HepG2 (cell line): ENCODE measurements around the gene GPATCH3. TPM values are rescaled to one million over a fixed set of nuclear protein-coding genes. Genes with fewer than 3 reads are reported as not detected.
A peak's percentile ranks its signal among the peaks of the same experiment; 100 is the strongest.

ENCODE experiments used
- CCDC6 ChIP-seq: sonication (generic); formaldehyde crosslinking; IDR thresholded peaks from 2 replicates; pipeline ENCODE4 v1.8.1; 2022; ENCODE audit warnings: mild to moderate bottlenecking, missing genetic modification reagents, moderate library complexity
- CHCHD3 ChIP-seq: sonication (generic); formaldehyde crosslinking; IDR thresholded peaks from 2 replicates; pipeline ENCODE4 v1.8.0; 2022; ENCODE audit warnings: mild to moderate bottlenecking, missing genetic modification reagents, moderate library complexity
- ELF1 ChIP-seq: sonication (generic); formaldehyde crosslinking; IDR thresholded peaks from 2 replicates; pipeline ENCODE4 v1.4.0; 2020; ENCODE audit warnings: missing genetic modification reagents
- GATAD2A ChIP-seq: IDR thresholded peaks from 2 replicates; pipeline ENCODE4 v1.6.1; 2016
- KDM6A ChIP-seq: IDR thresholded peaks from 2 replicates; pipeline ENCODE4 v1.6.1; 2016; ENCODE audit warnings: low read depth
- TBP ChIP-seq: sonication (generic); formaldehyde crosslinking; IDR thresholded peaks from 2 replicates; pipeline ENCODE4 v1.5.0; 2020; ENCODE audit warnings: missing genetic modification reagents
- ZBTB20 ChIP-seq: sonication (generic); formaldehyde crosslinking; IDR thresholded peaks from 2 replicates; pipeline ENCODE4 v1.8.1; 2023; ENCODE audit warnings: missing genetic modification reagents, low read depth, mild to moderate bottlenecking, borderline replicate concordance
- ZMYM2 ChIP-seq: sonication (generic); formaldehyde crosslinking; IDR thresholded peaks from 2 replicates; pipeline ENCODE4 v1.8.0; 2022; ENCODE audit warnings: mild to moderate bottlenecking, missing genetic modification reagents
- ZNF251 ChIP-seq: sonication (generic); formaldehyde crosslinking; IDR thresholded peaks from 2 replicates; pipeline ENCODE4 v1.9.0; 2021; ENCODE audit warnings: mild to moderate bottlenecking, missing genetic modification reagents
- ZNF616 ChIP-seq: sonication (generic); formaldehyde crosslinking; IDR thresholded peaks from 2 replicates; pipeline ENCODE4 v1.5.0; 2020; ENCODE audit warnings: low read depth, mild to moderate bottlenecking, missing genetic modification reagents
- ZNF652 ChIP-seq: IDR thresholded peaks from 2 replicates; pipeline ENCODE4 v1.6.1; 2016; ENCODE audit warnings: low read depth, borderline replicate concordance
- ZSCAN25 ChIP-seq: sonication (generic); formaldehyde crosslinking; IDR thresholded peaks from 2 replicates; pipeline ENCODE4 v1.8.0; 2022; ENCODE audit warnings: mild to moderate bottlenecking, missing genetic modification reagents
- polyA plus RNA-seq, 8 experiments: library from polyadenylated mRNA; depleted of rRNA in 3 of 8; stranded (reverse) in 7 of 8; unstranded in 1 of 8; fragments of >200 nt; fragmentation: Illumina TruSeq in 4 of 8; extraction: Trizol in 4 of 8; gene quantifications; 2 replicates each; pipeline versions ENCODE4 v1.2.1 to v1.2.3, GENCODE V29; 2011 to 2016; ENCODE audit warnings: low read depth in 4 of 8, missing spikeins in 1 of 8, mixed read lengths in 1 of 8; ENCODE audit not compliant: insufficient read depth in 1 of 8
- total RNA-seq, 5 experiments: library from RNA; depleted of rRNA; stranded (reverse); fragments of >200 nt; fragmentation: Illumina TruSeq; extraction: Trizol; gene quantifications; 2 replicates each; pipeline ENCODE4 v1.2.3, GENCODE V29; 2016; ENCODE audit warnings: low read depth in 1 of 5
- TF ChIP-seq, protein P1 (sequence below), 2 experiments: IDR thresholded peaks; 2 replicates each; pipeline ENCODE4 v1.6.1; 2011 to 2012; ENCODE audit warnings: low read length in 2 of 2, borderline replicate concordance in 1 of 2, low read depth in 1 of 2, mild to moderate bottlenecking in 1 of 2, moderate library complexity in 1 of 2
- TF ChIP-seq, protein P2 (sequence below): sonication (generic); formaldehyde crosslinking; IDR thresholded peaks from 2 replicates; pipeline ENCODE4 v1.4.0; 2020; ENCODE audit warnings: missing genetic modification reagents, borderline replicate concordance
- TF ChIP-seq, protein P3 (sequence below): sonication (generic); formaldehyde crosslinking; IDR thresholded peaks from 2 replicates; pipeline ENCODE4 v1.5.1; 2020; ENCODE audit warnings: missing genetic modification reagents, mild to moderate bottlenecking, borderline replicate concordance
- TF ChIP-seq, protein P4 (sequence below): sonication (generic); formaldehyde crosslinking; IDR thresholded peaks from 2 replicates; pipeline ENCODE4 v1.4.0; 2020; ENCODE audit warnings: low read depth, missing genetic modification reagents
- TF ChIP-seq, protein P5 (sequence below): sonication (generic); formaldehyde crosslinking; conservative IDR thresholded peaks from 2 replicates; pipeline ENCODE4 v1.8.0; 2022; ENCODE audit warnings: low read depth, missing genetic modification reagents

The GPATCH3 gene
- total and polyA plus RNA-seq, 2 of the 13 experiments (the other 11 are each of a cell fraction or from before 2014, with no cell fraction given) = 8.3 to 11.0 TPM

DNA sequence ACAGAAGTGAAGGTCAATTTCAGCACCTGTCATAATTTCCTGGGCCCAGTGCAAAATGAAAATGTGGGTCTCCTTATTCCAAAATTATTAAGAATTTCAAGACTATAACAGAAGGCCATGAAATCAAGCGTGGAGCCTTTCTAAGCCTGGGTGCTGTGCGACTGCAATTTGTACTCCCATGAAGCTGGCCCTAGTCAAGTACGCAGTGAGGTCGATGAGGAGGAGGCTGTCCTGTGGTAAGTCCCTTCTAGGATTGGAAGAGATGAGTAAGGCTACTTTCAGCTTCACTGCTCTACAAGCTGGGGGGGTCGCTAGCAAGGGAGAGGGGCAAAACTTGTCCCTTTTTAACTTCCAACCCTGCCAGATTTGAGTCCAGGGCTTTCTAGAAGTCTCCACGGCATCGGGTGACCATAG lies 20.9 kb upstream of the GPATCH3 start (continued):
- TF ChIP-seq, protein P1, sequence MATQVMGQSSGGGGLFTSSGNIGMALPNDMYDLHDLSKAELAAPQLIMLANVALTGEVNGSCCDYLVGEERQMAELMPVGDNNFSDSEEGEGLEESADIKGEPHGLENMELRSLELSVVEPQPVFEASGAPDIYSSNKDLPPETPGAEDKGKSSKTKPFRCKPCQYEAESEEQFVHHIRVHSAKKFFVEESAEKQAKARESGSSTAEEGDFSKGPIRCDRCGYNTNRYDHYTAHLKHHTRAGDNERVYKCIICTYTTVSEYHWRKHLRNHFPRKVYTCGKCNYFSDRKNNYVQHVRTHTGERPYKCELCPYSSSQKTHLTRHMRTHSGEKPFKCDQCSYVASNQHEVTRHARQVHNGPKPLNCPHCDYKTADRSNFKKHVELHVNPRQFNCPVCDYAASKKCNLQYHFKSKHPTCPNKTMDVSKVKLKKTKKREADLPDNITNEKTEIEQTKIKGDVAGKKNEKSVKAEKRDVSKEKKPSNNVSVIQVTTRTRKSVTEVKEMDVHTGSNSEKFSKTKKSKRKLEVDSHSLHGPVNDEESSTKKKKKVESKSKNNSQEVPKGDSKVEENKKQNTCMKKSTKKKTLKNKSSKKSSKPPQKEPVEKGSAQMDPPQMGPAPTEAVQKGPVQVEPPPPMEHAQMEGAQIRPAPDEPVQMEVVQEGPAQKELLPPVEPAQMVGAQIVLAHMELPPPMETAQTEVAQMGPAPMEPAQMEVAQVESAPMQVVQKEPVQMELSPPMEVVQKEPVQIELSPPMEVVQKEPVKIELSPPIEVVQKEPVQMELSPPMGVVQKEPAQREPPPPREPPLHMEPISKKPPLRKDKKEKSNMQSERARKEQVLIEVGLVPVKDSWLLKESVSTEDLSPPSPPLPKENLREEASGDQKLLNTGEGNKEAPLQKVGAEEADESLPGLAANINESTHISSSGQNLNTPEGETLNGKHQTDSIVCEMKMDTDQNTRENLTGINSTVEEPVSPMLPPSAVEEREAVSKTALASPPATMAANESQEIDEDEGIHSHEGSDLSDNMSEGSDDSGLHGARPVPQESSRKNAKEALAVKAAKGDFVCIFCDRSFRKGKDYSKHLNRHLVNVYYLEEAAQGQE (IDR thresholded peaks at IDR 0.05; ENCODE audit: borderline replicate concordance in 1 of 2, low read depth in 1 of 2, low read length in 2 of 2) = no peak
- TF ChIP-seq ZBTB20 = no peak
- no peak for TF ChIP-seq KDM6A (CRISPR knock-in tag)
- no peak for TF ChIP-seq ZNF251 (CRISPR knock-in tag)
- TF ChIP-seq ELF1 (CRISPR knock-in tag) = no peak
- no peak for TF ChIP-seq TBP
- no peak for TF ChIP-seq ZNF652
- TF ChIP-seq, protein P2, sequence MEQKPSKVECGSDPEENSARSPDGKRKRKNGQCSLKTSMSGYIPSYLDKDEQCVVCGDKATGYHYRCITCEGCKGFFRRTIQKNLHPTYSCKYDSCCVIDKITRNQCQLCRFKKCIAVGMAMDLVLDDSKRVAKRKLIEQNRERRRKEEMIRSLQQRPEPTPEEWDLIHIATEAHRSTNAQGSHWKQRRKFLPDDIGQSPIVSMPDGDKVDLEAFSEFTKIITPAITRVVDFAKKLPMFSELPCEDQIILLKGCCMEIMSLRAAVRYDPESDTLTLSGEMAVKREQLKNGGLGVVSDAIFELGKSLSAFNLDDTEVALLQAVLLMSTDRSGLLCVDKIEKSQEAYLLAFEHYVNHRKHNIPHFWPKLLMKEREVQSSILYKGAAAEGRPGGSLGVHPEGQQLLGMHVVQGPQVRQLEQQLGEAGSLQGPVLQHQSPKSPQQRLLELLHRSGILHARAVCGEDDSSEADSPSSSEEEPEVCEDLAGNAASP (CRISPR knock-in tag) = no peak
- TF ChIP-seq ZMYM2 (CRISPR knock-in tag) = no peak
- TF ChIP-seq ZSCAN25 (CRISPR knock-in tag) = no peak
- TF ChIP-seq, protein P3, sequence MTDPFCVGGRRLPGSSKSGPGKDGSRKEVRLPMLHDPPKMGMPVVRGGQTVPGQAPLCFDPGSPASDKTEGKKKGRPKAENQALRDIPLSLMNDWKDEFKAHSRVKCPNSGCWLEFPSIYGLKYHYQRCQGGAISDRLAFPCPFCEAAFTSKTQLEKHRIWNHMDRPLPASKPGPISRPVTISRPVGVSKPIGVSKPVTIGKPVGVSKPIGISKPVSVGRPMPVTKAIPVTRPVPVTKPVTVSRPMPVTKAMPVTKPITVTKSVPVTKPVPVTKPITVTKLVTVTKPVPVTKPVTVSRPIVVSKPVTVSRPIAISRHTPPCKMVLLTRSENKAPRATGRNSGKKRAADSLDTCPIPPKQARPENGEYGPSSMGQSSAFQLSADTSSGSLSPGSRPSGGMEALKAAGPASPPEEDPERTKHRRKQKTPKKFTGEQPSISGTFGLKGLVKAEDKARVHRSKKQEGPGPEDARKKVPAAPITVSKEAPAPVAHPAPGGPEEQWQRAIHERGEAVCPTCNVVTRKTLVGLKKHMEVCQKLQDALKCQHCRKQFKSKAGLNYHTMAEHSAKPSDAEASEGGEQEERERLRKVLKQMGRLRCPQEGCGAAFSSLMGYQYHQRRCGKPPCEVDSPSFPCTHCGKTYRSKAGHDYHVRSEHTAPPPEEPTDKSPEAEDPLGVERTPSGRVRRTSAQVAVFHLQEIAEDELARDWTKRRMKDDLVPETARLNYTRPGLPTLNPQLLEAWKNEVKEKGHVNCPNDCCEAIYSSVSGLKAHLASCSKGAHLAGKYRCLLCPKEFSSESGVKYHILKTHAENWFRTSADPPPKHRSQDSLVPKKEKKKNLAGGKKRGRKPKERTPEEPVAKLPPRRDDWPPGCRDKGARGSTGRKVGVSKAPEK = no peak
- TF ChIP-seq CHCHD3 (CRISPR knock-in tag) = no peak
- TF ChIP-seq, protein P4, sequence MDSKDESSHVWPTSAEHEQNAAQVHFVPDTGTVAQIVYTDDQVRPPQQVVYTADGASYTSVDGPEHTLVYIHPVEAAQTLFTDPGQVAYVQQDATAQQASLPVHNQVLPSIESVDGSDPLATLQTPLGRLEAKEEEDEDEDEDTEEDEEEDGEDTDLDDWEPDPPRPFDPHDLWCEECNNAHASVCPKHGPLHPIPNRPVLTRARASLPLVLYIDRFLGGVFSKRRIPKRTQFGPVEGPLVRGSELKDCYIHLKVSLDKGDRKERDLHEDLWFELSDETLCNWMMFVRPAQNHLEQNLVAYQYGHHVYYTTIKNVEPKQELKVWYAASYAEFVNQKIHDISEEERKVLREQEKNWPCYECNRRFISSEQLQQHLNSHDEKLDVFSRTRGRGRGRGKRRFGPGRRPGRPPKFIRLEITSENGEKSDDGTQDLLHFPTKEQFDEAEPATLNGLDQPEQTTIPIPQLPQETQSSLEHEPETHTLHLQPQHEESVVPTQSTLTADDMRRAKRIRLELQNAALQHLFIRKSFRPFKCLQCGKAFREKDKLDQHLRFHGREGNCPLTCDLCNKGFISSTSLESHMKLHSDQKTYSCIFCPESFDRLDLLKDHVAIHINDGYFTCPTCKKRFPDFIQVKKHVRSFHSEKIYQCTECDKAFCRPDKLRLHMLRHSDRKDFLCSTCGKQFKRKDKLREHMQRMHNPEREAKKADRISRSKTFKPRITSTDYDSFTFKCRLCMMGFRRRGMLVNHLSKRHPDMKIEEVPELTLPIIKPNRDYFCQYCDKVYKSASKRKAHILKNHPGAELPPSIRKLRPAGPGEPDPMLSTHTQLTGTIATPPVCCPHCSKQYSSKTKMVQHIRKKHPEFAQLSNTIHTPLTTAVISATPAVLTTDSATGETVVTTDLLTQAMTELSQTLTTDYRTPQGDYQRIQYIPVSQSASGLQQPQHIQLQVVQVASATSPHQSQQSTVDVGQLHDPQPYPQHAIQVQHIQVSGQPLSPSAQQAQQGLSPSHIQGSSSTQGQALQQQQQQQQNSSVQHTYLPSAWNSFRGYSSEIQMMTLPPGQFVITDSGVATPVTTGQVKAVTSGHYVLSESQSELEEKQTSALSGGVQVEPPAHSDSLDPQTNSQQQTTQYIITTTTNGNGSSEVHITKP = no peak
- 0 out of 2 replicates have a peak, but pooled peaks have one; percentile 4 for TF ChIP-seq ZNF616 (CRISPR knock-in tag)
- peak; percentile 49 for TF ChIP-seq GATAD2A (CRISPR knock-in tag)
- TF ChIP-seq, protein P5, sequence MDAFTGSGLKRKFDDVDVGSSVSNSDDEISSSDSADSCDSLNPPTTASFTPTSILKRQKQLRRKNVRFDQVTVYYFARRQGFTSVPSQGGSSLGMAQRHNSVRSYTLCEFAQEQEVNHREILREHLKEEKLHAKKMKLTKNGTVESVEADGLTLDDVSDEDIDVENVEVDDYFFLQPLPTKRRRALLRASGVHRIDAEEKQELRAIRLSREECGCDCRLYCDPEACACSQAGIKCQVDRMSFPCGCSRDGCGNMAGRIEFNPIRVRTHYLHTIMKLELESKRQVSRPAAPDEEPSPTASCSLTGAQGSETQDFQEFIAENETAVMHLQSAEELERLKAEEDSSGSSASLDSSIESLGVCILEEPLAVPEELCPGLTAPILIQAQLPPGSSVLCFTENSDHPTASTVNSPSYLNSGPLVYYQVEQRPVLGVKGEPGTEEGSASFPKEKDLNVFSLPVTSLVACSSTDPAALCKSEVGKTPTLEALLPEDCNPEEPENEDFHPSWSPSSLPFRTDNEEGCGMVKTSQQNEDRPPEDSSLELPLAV (CRISPR knock-in tag) = no peak
- TF ChIP-seq CCDC6 (CRISPR knock-in tag) = peak; percentile 76; the same call in 1 of the 2 replicates
